SIG-M5 (cell line): ENCODE results near the gene MED1.
A peak's percentile ranks its signal among the peaks of the same experiment; 100 is the strongest.
"Not testable (repeated sequence)": the region's sequence is repeated elsewhere in the genome, so short reads cannot be mapped to it uniquely, and the experiment has no call there.

Source experiments
- DNase-seq: peaks from one replicate; lab custom pipeline; 2025; lab: John Stamatoyannopoulos, UW

MED1 gene

GRCh38 chr17:39410279-39410678 is 40.8 kb downstream of the MED1 start:
- no peak for DNase-seq

GRCh38 chr17:39408360-39408759 is 42.7 kb downstream of the MED1 start:
- no peak for DNase-seq

GRCh38 chr17:39406951-39407350 is 44.1 kb downstream of the MED1 start:
- no peak for DNase-seq

DNA sequence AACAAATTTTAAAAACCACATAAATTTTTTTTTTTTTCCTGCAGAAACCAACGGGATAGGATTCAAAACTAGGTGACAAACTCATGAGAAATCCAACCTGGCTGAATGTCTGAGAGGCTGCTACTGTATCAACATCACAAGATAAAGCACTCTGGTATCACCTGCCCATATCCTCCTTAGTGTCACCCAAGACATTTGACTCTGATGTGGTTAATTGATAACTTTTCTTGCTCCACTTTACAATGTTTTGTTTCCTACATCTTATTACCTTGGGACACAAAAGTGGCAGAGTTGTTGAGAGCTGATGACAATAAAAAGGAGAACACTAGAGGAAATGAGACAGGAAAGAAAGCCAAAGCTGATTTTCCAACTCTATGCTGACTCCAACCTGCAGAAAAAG is 45.6 kb downstream of the MED1 start:
- DNase-seq = no peak

- peak; percentile 76 for DNase-seq
Measured at GRCh38 chr17:39404542-39405378, 46.3 kb downstream of the MED1 start.

DNA sequence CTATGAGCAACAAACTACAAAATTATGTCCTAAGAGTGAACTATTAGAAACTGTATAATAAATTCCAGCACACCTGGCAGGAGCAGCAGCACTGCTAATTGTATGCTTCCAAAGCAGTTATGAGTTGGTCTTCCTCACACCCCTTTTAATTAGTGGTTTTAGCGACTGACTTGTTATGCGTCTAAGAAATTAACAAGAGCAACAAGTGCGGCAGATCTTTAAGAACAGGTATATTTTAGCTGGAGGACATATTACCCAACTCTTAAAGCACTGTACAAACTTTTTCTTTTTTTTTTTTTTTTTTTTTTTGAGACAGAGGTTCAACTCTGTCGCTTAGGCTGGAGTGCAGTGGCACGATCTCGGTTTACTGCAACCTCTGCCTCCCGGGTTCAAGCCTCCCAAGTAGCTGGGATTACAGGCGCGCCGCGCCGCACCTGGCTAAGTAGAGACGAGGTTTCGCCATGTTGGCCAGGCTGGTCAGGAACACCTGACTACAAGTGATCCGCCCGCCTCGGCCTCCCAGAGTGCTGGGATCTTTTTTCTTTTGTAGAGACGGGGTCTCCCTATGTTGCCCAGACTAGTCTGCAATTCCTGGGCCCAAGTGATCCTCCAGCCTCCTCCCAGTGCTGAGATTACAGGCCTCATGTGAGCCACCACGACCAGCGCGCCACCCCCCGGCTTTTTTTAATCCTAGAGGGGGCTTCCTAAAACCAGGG is 48.0 kb downstream of the MED1 start:
- no peak for DNase-seq

DNA sequence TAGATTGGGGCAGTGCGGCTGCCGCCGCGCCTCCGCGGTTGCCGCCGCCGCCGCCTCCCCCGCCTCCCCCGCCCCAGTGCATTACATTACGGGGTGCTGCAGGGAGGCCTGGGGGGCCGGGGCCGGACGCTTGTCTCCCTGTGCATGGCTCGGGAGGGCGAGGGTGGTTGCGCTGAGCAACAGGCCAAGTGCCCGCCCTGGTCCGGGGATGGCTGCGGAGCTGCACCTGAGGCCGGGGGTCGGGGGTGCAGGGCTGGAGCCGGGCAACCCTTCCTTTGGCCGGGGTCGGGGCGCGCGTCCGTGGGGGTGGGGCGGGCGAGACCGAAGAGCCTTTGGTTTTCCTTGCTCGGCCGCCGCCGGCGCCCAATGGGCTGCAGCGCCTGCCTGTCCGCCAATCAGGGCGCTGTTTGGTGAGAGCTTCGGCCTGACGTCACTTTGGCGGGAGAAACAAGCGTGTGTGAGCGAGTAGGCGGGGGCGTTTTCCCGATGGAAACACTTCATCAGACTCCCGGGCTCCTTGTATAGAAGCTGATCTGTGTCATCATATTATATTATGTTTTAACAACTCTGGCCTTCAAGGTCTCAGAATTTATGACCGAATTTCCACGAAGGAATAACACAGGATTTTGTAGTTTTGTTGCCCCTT is 48.7 kb downstream of the MED1 start:
- peak; percentile 73 for DNase-seq

DNA sequence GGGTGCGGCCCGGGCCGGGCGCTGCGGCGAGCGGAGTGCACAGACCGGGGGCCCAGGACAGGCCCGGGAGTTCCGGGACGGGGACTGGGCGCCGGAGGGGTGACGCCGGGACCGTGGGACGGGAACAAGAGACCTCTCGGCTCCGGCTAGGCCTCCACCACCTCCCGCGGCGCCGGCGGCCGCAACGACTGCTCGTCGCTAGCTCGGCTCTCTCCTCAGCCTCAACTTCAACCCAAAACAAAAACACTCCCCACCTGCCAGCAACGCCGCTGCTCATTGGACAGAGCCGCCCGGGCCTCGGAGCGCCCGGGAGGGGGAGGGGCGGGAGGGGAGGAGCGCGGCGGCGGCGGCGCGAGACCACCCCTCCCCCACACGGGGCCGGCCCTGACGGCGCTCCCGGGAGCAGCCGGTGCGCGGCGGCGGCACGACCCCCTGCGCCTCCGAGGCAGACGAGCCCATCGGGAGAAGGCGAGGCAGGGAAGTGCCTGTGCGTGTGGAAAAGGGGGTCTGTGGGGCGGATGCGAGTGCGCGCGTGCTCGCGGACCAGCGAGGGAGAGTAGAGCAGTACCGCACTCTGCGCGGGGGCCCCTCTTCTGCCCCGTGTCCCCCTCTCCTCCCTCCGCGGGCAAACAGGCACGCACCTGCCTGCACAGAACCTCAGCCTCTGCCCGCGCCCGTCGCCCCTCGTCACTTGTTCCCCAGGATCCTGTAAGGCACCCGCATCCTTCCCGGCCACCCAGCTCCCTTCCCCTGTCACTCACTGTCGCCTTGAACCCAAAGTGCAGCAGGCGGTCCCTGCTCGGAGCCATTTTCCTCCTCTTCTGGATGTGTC is 49.4 kb downstream of the MED1 start, which contains the start of gene FBXL20:
TSS of gene FBXL20 (minus strand) at position 215 of the 832 bp plus-strand sequence. CDS start 224 bp downstream, outside the sequence.
- peak; percentile 36 for DNase-seq

GRCh38 chr17:39400547-39401411 is 50.3 kb downstream of the MED1 start:
- no peak for DNase-seq

GRCh38 chr17:39399791-39400190 is 51.3 kb downstream of the MED1 start:
- no peak for DNase-seq

DNA sequence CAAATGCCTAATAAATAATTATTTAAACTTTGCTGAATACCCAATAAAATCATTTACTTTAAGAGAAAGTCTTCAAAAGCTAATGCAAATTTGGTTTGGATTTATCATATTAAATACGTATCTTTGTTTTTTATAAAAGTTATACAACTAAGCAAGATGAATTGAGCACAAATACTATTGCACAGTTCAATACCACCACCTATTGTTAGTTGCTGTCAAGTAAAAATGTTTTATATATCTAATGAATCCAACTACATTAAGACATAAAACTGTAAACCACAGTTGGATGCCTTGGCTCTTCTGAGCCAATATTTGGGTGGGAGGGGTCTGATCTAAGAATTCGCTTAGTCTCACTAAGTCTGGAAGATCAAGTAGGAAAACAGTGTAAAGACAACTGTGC is 57.3 kb downstream of the MED1 start:
- DNase-seq = no peak

- DNase-seq = no peak
Measured at GRCh38 chr17:39391448-39391847, 59.6 kb downstream of the MED1 start.

GRCh38 chr17:39385040-39385439 is 66.0 kb downstream of the MED1 start:
- no peak for DNase-seq

DNA sequence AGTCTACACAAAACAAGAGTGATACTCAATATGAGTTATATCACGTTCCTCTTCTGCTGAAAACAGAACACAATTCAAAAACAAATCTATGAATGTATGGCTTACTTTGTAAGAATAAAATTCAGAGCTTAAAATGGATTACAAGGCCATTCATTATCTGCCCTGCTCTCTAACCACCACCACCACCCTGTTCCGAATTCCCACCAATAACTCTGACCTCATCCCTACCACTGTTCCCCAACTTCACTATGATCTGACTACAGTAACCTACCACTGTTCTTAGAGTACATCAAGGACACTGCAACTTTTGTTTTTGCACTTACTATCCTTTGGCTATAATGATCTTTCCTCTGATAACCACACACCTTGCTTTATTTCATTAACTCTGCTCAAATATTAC is 70.9 kb downstream of the MED1 start:
- DNase-seq = no peak

- DNase-seq = no peak
Measured at GRCh38 chr17:39376434-39376833, 74.6 kb downstream of the MED1 start.

GRCh38 chr17:39367805-39368204 is 83.3 kb downstream of the MED1 start:
- DNase-seq = not testable (repeated sequence)

DNA sequence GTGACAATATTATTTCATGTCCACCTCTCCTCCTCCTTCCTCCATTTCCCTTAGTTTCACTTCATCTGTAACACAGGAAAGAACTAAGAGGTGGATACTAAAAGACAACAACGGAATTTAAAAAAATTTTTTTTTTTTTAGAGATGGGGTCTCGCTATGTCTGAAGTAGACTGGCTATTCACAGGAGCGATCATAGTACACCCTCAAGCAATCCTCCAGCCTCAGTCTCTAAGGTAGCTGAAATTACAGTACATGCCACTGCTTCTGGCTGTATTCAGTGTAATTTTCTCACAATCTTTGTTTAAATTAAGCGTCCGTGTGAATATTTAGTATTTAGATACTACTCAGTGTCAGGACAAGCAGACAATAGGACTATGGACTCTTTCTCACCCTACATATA is 85.2 kb downstream of the MED1 start:
- DNase-seq = no peak

DNA sequence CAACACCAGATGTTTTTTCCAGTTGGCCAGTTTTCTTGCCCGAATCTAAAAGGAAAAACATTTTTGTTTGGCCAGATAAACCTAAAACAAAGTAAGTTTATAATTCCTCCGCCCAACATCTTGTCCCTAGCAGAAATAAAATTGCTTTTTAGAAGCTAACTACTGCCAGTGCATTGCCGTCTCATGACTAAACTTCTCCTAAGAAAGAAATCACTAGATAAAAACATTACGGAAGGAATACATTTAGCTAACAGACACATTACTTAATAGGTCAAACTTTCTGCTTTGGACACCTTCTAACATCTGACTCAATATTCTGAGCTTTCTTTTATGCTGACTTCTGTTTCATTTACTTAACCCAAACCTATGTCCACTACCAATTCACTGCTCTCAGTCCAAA is 85.8 kb downstream of the MED1 start:
- DNase-seq = no peak

- DNase-seq = no peak
Measured at GRCh38 chr17:39364236-39365025, 86.6 kb downstream of the MED1 start.

GRCh38 chr17:39361064-39361463 is 90.0 kb downstream of the MED1 start:
- no peak for DNase-seq
